HepG2 (cell line): Measurements from ENCODE around the gene NDUFA8. TPM values are rescaled to one million over a fixed set of nuclear protein-coding genes. Genes with fewer than 3 reads are reported as not detected.

Experiments
- ELF3 ChIP-seq: IDR thresholded peaks from 2 replicates; pipeline ENCODE4 v1.6.1; 2016; ENCODE audit warnings: missing genetic modification reagents, missing compliant biosample characterization
- FOXP1 ChIP-seq, 2 experiments: fragments of 450-650 bp in 1 of 2; IDR thresholded peaks; 2 replicates each; pipeline ENCODE4 v1.6.1; 2017 to 2018; ENCODE audit warnings: antibody characterized with exemption in 1 of 2
- RBM39 ChIP-seq: fragments of 200-400 bp; formaldehyde crosslinking; IDR thresholded peaks from one replicate; pipeline ENCODE4 v1.6.1; 2018; ENCODE audit warnings: antibody characterized with exemption, mild to moderate bottlenecking, low read depth, low read length; ENCODE audit not compliant: poor library complexity, severe bottlenecking
- TMF1 ChIP-seq: sonication (generic); formaldehyde crosslinking; IDR thresholded peaks from 2 replicates; pipeline ENCODE4 v1.8.1; 2022; ENCODE audit warnings: low read depth, missing genetic modification reagents
- ZBTB38 ChIP-seq: sonication (generic); formaldehyde crosslinking; IDR thresholded peaks from 2 replicates; pipeline ENCODE4 v1.5.1; 2020; ENCODE audit warnings: mild to moderate bottlenecking, missing genetic modification reagents
- ZBTB7B ChIP-seq: sonication (generic); formaldehyde crosslinking; IDR thresholded peaks from 2 replicates; pipeline ENCODE4 v1.4.0; 2020; ENCODE audit warnings: missing genetic modification reagents
- ZFP36L2 ChIP-seq: sonication (generic); formaldehyde crosslinking; IDR thresholded peaks from 2 replicates; pipeline ENCODE4 v1.4.0; 2020; ENCODE audit warnings: missing genetic modification reagents
- ZFP37 ChIP-seq: sonication (generic); formaldehyde crosslinking; IDR thresholded peaks from 2 replicates; pipeline ENCODE4 v1.4.0; 2020; ENCODE audit warnings: missing genetic modification reagents, borderline replicate concordance
- ZNF792 ChIP-seq: IDR thresholded peaks from 2 replicates; pipeline ENCODE4 v1.6.1; 2016
- ZSCAN12 ChIP-seq: sonication (generic); formaldehyde crosslinking; IDR thresholded peaks from 2 replicates; pipeline ENCODE4 v1.9.0; 2021; ENCODE audit warnings: mild to moderate bottlenecking, missing genetic modification reagents
- polyA plus RNA-seq, 8 experiments: library from polyadenylated mRNA; depleted of rRNA in 3 of 8; stranded (reverse) in 7 of 8; unstranded in 1 of 8; fragments of >200 nt; fragmentation: Illumina TruSeq in 4 of 8; extraction: Trizol in 4 of 8; gene quantifications; 2 replicates each; pipeline versions ENCODE4 v1.2.1 to v1.2.3, GENCODE V29; 2011 to 2016; ENCODE audit warnings: low read depth in 4 of 8, missing spikeins in 1 of 8, mixed read lengths in 1 of 8; ENCODE audit not compliant: insufficient read depth in 1 of 8
- total RNA-seq, 5 experiments: library from RNA; depleted of rRNA; stranded (reverse); fragments of >200 nt; fragmentation: Illumina TruSeq; extraction: Trizol; gene quantifications; 2 replicates each; pipeline ENCODE4 v1.2.3, GENCODE V29; 2016; ENCODE audit warnings: low read depth in 1 of 5
- TF ChIP-seq, protein P1 (sequence below): sonication (generic); formaldehyde crosslinking; IDR thresholded peaks from one replicate; pipeline ENCODE4 v1.5.1; 2020; ENCODE audit warnings: mild to moderate bottlenecking, missing genetic modification reagents; ENCODE audit errors: not compliant biosample characterization
- TF ChIP-seq, protein P2 (sequence below): sonication (generic); formaldehyde crosslinking; conservative IDR thresholded peaks from 2 replicates; pipeline ENCODE4 v1.8.1; 2023; ENCODE audit warnings: missing genetic modification reagents
- TF ChIP-seq, protein P3 (sequence below): sonication (generic); formaldehyde crosslinking; IDR thresholded peaks from 2 replicates; pipeline ENCODE4 v1.5.0; 2020; ENCODE audit warnings: mild to moderate bottlenecking, missing genetic modification reagents, moderate library complexity
- TF ChIP-seq, protein P4 (sequence below): sonication (generic); formaldehyde crosslinking; IDR thresholded peaks from 2 replicates; pipeline ENCODE4 v1.4.0; 2020; ENCODE audit warnings: missing genetic modification reagents
- TF ChIP-seq, protein P5 (sequence below): sonication (generic); formaldehyde crosslinking; IDR thresholded peaks from 2 replicates; pipeline ENCODE4 v1.5.0; 2020; ENCODE audit warnings: missing genetic modification reagents, mild to moderate bottlenecking, borderline replicate concordance

Gene NDUFA8
- total and polyA plus RNA-seq, 2 of the 13 experiments (the other 11 are each of a cell fraction or from before 2014, with no cell fraction given), result 68.6 to 71.7 TPM

DNA sequence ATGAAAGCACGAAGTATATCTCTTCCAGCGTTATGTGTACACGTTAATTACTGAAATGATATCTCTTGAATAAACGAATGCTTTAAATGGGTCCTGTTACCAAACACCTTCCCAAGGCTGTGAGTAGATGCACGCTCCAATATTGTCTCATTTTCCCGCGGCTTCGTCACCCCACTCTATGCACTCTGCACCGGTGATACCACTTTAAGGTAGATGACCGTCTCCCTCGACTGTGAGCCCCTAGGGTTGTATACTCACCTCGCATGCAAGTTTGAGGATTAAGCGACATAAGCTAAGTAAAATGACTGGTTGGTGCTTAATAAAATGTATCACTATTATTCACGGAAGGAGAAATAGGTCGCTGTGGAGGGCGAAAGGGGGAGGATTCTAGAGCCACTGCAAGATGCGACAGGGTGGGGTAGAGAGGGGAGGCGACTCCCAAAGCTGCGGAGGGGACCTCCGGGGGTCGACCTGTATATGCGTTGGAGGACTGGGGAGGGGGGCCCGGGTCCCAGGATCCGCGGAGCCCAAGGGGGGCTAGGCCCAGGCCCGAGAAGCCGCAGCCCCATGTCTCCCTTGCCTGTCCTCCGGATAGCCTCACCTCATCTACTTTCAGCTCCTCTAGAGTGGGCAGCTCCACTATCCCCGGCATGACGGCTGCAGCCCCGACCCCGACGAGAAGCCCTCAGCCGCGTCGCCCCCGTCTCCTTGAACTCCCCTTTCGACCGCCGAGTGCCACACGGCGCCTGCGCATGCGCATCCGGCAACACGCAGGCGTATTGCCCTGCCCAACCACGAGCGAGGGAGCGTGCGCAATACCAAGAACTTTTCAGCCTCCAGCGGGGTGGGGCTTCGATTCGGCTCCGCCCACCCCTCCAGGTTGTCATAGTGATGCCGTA is at the start of gene NDUFA8, which contains the start of gene MORN5 (continued):
- TF ChIP-seq, protein P1, sequence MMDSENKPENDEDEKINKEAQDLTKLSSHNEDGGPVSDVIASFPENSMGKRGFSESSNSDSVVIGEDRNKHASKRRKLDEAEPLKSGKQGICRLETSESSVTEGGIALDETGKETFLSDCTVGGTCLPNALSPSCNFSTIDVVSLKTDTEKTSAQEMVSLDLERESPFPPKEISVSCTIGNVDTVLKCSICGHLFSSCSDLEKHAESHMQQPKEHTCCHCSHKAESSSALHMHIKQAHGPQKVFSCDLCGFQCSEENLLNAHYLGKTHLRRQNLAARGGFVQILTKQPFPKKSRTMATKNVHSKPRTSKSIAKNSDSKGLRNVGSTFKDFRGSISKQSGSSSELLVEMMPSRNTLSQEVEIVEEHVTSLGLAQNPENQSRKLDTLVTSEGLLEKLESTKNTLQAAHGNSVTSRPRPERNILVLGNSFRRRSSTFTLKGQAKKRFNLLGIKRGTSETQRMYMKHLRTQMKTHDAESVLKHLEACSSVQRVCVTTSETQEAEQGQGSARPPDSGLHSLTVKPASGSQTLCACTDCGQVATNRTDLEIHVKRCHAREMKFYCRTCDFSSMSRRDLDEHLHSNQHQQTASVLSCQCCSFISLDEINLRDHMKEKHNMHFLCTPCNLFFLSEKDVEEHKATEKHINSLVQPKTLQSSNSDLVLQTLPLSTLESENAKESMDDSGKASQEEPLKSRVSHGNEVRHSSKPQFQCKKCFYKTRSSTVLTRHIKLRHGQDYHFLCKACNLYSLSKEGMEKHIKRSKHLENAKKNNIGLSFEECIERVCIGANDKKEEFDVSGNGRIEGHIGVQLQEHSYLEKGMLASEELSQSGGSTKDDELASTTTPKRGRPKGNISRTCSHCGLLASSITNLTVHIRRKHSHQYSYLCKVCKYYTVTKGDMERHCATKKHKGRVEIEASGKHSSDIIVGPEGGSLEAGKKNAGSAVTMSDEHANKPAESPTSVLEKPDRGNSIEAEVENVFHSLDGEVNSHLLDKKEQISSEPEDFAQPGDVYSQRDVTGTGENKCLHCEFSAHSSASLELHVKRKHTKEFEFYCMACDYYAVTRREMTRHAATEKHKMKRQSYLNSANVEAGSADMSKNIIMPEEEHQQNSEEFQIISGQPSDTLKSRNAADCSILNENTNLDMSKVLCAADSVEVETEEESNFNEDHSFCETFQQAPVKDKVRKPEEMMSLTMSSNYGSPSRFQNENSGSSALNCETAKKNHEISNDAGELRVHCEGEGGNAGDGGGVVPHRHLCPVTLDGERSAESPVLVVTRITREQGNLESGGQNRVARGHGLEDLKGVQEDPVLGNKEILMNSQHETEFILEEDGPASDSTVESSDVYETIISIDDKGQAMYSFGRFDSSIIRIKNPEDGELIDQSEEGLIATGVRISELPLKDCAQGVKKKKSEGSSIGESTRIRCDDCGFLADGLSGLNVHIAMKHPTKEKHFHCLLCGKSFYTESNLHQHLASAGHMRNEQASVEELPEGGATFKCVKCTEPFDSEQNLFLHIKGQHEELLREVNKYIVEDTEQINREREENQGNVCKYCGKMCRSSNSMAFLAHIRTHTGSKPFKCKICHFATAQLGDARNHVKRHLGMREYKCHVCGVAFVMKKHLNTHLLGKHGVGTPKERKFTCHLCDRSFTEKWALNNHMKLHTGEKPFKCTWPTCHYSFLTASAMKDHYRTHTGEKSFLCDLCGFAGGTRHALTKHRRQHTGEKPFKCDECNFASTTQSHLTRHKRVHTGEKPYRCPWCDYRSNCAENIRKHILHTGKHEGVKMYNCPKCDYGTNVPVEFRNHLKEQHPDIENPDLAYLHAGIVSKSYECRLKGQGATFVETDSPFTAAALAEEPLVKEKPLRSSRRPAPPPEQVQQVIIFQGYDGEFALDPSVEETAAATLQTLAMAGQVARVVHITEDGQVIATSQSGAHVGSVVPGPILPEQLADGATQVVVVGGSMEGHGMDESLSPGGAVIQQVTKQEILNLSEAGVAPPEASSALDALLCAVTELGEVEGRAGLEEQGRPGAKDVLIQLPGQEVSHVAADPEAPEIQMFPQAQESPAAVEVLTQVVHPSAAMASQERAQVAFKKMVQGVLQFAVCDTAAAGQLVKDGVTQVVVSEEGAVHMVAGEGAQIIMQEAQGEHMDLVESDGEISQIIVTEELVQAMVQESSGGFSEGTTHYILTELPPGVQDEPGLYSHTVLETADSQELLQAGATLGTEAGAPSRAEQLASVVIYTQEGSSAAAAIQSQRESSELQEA (CRISPR knock-in tag), result no peak
- TF ChIP-seq ZNF792 (no peak), TMF1 (CRISPR knock-in tag) (no peak; the same call in 1 of the 2 replicates), ELF3 (CRISPR knock-in tag) (no peak), ZFP37 (0 out of 2 replicates have a peak, but pooled peaks have one; percentile 31), FOXP1 (IDR thresholded peaks at IDR 0.05) (no peak), FOXP1 (CRISPR knock-in tag; IDR thresholded peaks at IDR 0.05) (no peak), ZBTB7B (peak; percentile 69; the same call in 1 of the 2 replicates), ZSCAN12 (CRISPR knock-in tag) (no peak), RBM39 (peak; percentile 51), ZBTB38 (CRISPR knock-in tag) (no peak), ZFP36L2 (CRISPR knock-in tag) (no peak)
- TF ChIP-seq, protein P2, sequence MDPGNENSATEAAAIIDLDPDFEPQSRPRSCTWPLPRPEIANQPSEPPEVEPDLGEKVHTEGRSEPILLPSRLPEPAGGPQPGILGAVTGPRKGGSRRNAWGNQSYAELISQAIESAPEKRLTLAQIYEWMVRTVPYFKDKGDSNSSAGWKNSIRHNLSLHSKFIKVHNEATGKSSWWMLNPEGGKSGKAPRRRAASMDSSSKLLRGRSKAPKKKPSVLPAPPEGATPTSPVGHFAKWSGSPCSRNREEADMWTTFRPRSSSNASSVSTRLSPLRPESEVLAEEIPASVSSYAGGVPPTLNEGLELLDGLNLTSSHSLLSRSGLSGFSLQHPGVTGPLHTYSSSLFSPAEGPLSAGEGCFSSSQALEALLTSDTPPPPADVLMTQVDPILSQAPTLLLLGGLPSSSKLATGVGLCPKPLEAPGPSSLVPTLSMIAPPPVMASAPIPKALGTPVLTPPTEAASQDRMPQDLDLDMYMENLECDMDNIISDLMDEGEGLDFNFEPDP, result no peak
- TF ChIP-seq, protein P3, sequence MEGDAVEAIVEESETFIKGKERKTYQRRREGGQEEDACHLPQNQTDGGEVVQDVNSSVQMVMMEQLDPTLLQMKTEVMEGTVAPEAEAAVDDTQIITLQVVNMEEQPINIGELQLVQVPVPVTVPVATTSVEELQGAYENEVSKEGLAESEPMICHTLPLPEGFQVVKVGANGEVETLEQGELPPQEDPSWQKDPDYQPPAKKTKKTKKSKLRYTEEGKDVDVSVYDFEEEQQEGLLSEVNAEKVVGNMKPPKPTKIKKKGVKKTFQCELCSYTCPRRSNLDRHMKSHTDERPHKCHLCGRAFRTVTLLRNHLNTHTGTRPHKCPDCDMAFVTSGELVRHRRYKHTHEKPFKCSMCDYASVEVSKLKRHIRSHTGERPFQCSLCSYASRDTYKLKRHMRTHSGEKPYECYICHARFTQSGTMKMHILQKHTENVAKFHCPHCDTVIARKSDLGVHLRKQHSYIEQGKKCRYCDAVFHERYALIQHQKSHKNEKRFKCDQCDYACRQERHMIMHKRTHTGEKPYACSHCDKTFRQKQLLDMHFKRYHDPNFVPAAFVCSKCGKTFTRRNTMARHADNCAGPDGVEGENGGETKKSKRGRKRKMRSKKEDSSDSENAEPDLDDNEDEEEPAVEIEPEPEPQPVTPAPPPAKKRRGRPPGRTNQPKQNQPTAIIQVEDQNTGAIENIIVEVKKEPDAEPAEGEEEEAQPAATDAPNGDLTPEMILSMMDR (CRISPR knock-in tag), result peak; percentile 17; the same call in 1 of the 2 replicates
- TF ChIP-seq, protein P4, sequence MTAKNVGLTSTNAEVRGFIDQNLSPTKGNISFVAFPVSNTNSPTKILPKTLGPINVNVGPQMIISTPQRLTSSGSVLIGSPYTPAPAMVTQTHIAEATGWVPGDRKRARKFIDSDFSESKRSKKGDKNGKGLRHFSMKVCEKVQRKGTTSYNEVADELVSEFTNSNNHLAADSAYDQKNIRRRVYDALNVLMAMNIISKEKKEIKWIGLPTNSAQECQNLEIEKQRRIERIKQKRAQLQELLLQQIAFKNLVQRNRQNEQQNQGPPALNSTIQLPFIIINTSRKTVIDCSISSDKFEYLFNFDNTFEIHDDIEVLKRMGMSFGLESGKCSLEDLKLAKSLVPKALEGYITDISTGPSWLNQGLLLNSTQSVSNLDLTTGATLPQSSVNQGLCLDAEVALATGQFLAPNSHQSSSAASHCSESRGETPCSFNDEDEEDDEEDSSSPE (CRISPR knock-in tag), result peak; percentile 38; the same call in 1 of the 2 replicates
- TF ChIP-seq, protein P5, sequence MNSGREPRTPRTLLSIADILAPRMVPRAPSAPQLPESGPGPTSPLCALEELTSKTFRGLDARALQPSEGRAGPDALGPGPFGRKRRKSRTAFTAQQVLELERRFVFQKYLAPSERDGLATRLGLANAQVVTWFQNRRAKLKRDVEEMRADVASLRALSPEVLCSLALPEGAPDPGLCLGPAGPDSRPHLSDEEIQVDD (CRISPR knock-in tag), result no peak
